GM08714 (cell line): ENCODE results near the gene NOP10.
A peak's percentile ranks its signal among the peaks of the same experiment; 100 is the strongest.

ENCODE experiments used
- H3K4me3 ChIP-seq: fragments of 200-500 bp; sonication (Bioruptor generic); 2 replicates; pipeline ENCODE4 v1.5.1; 2014; ENCODE audit warnings: mild to moderate bottlenecking, low read length, inconsistent platforms
- ZNF274 ChIP-seq: IDR thresholded peaks from 2 replicates; pipeline ENCODE4 v1.6.1; 2012; ENCODE audit warnings: mild to moderate bottlenecking, low read depth, low read length

The NOP10 gene

DNA sequence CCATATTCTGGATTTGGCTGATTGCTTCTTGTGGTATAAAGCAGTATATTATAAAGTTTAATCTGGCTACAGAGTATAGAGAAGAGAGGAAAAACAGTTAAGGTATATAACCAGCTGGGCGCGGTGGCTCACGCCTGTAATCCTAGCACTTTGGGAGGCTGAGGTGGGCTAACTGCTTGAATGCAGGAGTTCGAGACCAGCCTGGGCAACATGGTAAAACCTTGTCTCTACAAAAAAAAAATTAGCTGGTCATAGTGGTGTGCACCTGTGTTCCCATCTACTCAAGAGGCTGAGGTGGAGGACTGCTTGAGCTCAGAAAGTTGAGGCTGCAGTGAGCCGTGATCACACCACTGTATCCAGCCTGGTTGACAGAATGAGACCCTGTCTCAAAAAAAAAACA lies 12.7 kb downstream of the NOP10 start:
- H3K4me3 ChIP-seq: no peak overlapping the region
- no peak for TF ChIP-seq ZNF274

DNA sequence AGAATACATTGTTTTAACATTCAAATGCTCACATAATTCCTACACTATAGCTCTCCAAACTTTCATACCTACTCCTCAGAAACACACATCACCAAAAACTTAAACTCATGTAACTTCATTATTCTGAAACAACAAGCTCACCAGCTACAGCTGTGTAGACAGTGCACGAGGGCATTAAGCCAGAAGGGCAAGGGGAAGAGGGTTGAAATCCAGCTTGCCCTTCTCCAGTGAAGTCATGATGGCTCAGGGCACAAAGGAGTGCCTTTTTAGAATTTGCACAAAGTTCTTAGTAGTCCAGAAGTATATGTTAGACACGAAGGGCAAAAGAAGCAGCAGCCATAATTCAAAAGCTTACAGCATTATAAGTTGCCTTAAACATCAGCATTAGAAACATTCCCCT lies 13.9 kb downstream of the NOP10 start:
- peak overlapping the region; percentile 43; the same call in 1 of the 2 replicates for H3K4me3 ChIP-seq

GRCh38 chr15:34327906-34328305 lies 15.0 kb downstream of the NOP10 start:
- TF ChIP-seq ZNF274: no peak
- no peak overlapping the region; the same call in 1 of the 2 replicates for H3K4me3 ChIP-seq

More for the DNA sequence above, 13.9 kb downstream of the NOP10 start:
- TF ChIP-seq ZNF274: no peak

GRCh38 chr15:34325368-34325767 lies 17.6 kb downstream of the NOP10 start:
- no peak for TF ChIP-seq ZNF274
- no peak overlapping the region for H3K4me3 ChIP-seq

GRCh38 chr15:34324933-34325332 lies 18.0 kb downstream of the NOP10 start:
- H3K4me3 ChIP-seq: no peak overlapping the region
- TF ChIP-seq ZNF274: no peak

DNA sequence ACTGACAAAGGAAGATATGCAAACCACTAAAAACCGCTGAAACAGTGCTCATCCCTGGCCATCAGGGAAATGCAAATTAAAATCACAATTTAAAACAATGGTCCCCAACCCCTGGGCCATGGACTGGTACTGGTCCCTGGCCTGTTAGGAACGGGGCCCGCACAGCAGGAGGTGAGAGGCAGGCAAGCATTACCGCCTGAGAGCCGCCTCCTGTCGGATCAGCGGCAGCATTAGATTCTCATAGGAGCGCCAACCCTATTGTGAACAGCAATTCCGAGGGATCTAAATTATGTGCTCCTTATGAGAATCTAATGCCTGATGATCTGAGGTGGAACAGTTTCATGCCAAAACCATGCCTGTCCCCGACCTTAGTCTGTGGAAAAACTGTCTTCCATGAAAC lies 19.7 kb downstream of the NOP10 start:
- H3K4me3 ChIP-seq: no peak overlapping the region
- TF ChIP-seq ZNF274: no peak

- no peak for TF ChIP-seq ZNF274
- peak overlapping the region; percentile 99 for H3K4me3 ChIP-seq
Observed at GRCh38 chr15:34318277-34319079, 24.5 kb downstream of the NOP10 start.

- TF ChIP-seq ZNF274: no peak
- H3K4me3 ChIP-seq: no peak overlapping the region
Observed at GRCh38 chr15:34314491-34315490, 28.1 kb downstream of the NOP10 start.

GRCh38 chr15:34311563-34311962 lies 31.4 kb downstream of the NOP10 start:
- H3K4me3 ChIP-seq: no peak overlapping the region
- TF ChIP-seq ZNF274: no peak

GRCh38 chr15:34304613-34305012 lies 38.3 kb downstream of the NOP10 start:
- H3K4me3 ChIP-seq: no peak overlapping the region
- no peak for TF ChIP-seq ZNF274

- H3K4me3 ChIP-seq: no peak overlapping the region
- TF ChIP-seq ZNF274: no peak
Observed at GRCh38 chr15:34301058-34301457, 41.9 kb downstream of the NOP10 start.

- TF ChIP-seq ZNF274: no peak
- H3K4me3 ChIP-seq: no peak overlapping the region
Observed at GRCh38 chr15:34297059-34297458, 45.9 kb downstream of the NOP10 start.

DNA sequence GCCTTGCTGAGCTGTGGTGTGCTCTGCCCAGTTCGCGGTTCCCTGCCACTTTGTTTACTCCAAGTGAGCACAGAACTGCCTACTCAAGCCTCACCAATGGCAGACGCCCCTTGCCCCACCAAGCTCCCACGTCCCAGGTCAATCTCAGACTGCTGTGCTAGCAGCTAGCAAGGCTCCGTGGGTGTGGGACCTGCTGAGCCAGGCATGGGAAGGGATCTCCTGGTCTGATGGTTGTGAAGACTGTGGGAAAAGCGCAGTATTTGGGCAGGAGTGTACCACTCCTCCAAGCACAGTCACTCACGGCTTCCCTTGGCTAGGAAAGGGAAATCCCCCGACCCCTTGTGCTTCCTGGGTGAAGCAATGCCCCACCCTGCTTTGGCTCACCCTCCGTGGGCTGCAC lies 50.3 kb downstream of the NOP10 start:
- no peak overlapping the region for H3K4me3 ChIP-seq
- TF ChIP-seq ZNF274: no peak
